ENCODE results near the gene ZNF142. TPM values are rescaled to one million over a fixed set of nuclear protein-coding genes. Genes with fewer than 3 reads are reported as not detected.

The ZNF142 gene
- total RNA-seq, 1 donor from 2014 or later = 28.0 TPM

- Histone ChIP-seq H4K20me1 (ENCODE audit: insufficient read depth, low read length) (no peaks in the 10 kb centered on the region), H3K9me3 (ENCODE audit: insufficient read depth, low read depth, low read length) (no peaks in the 10 kb centered on the region), H3K9ac (ENCODE audit: low read length) (no peak overlapping the region), H3K4me1 (ENCODE audit: insufficient read depth, low read length) (peaks cover 6% of the 10 kb centered on the region), H3K4me3 (ENCODE audit: insufficient read depth, low read depth, low read length) (no peak overlapping the region), H3K27me3 (ENCODE audit: insufficient read depth, low read length) (no peaks in the 10 kb centered on the region), H3K79me2 (ENCODE audit: insufficient read depth, low read length) (no peaks in the 10 kb centered on the region), H3K27ac (ENCODE audit: low read depth, low read length) (no peak overlapping the region), H3K36me3 (ENCODE audit: insufficient read depth, low read length) (no peaks in the 10 kb centered on the region), H2AFZ (ENCODE audit: low read depth, low read length) (no peak overlapping the region), H3K4me2 (ENCODE audit: low read length) (no peak overlapping the region)
- H3K36me3 Mint-ChIP-seq (ENCODE audit: low read depth, unreplicated experiment) = peaks cover 6% of the 10 kb centered on the region
- DNase-seq (ENCODE audit: low read depth) (no peak), FAIRE-seq (no peak)
- H3K27ac Mint-ChIP-seq (ENCODE audit: unreplicated experiment) = no peak overlapping the region
- H3K9me3 Mint-ChIP-seq (ENCODE audit: unreplicated experiment) = peaks cover 1% of the 10 kb centered on the region
- peaks cover 4% of the 10 kb centered on the region for H3K27me3 Mint-ChIP-seq (ENCODE audit: low read depth, unreplicated experiment)
- H3K4me1 Mint-ChIP-seq (ENCODE audit: low read depth, unreplicated experiment) = peaks cover 5% of the 10 kb centered on the region
- TF ChIP-seq, protein P1, sequence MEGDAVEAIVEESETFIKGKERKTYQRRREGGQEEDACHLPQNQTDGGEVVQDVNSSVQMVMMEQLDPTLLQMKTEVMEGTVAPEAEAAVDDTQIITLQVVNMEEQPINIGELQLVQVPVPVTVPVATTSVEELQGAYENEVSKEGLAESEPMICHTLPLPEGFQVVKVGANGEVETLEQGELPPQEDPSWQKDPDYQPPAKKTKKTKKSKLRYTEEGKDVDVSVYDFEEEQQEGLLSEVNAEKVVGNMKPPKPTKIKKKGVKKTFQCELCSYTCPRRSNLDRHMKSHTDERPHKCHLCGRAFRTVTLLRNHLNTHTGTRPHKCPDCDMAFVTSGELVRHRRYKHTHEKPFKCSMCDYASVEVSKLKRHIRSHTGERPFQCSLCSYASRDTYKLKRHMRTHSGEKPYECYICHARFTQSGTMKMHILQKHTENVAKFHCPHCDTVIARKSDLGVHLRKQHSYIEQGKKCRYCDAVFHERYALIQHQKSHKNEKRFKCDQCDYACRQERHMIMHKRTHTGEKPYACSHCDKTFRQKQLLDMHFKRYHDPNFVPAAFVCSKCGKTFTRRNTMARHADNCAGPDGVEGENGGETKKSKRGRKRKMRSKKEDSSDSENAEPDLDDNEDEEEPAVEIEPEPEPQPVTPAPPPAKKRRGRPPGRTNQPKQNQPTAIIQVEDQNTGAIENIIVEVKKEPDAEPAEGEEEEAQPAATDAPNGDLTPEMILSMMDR (IDR thresholded peaks at IDR 0.05; ENCODE audit: insufficient read depth, low read depth, low read length) = no peak
- TF ChIP-seq EZH2 (IDR thresholded peaks at IDR 0.05; ENCODE audit: insufficient read depth, low read length) = no peak
- H3K4me3 Mint-ChIP-seq (ENCODE audit: unreplicated experiment) = no peak overlapping the region
These were observed 31.5 kb downstream of the ZNF142 start for GRCh38 chr2:218627939-218628338.

DNA sequence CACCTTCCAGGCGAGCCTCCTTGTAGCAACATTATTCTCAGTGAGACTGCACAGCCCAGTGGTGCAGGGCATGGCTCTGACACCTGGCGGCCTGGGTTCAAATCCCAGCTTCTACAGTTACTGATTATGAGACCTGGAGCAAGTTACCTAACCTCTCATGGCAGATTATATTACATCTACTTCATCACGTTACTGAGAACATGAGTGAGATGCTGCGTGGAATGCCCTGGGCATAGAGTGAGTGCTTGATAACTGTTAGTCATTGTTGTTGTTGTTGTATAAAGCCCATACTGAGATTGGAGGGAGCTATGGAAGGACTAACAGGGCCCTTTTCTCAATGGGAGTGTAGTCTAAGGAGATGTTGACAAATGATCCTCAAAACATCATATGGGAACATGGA lies 33.1 kb downstream of the ZNF142 start:
- peaks cover 8% of the 10 kb centered on the region for H3K4me1 Mint-ChIP-seq (ENCODE audit: low read depth, unreplicated experiment)
- TF ChIP-seq EZH2 (IDR thresholded peaks at IDR 0.05; ENCODE audit: insufficient read depth, low read length) = no peak
- TF ChIP-seq, protein P1 (IDR thresholded peaks at IDR 0.05; ENCODE audit: insufficient read depth, low read depth, low read length) = no peak
- Histone ChIP-seq H2AFZ (ENCODE audit: low read depth, low read length) (no peak overlapping the region), H3K27me3 (ENCODE audit: insufficient read depth, low read length) (no peaks in the 10 kb centered on the region), H3K9me3 (ENCODE audit: insufficient read depth, low read depth, low read length) (no peaks in the 10 kb centered on the region), H3K79me2 (ENCODE audit: insufficient read depth, low read length) (no peaks in the 10 kb centered on the region), H3K9ac (ENCODE audit: low read length) (no peak overlapping the region), H3K36me3 (ENCODE audit: insufficient read depth, low read length) (no peaks in the 10 kb centered on the region), H3K27ac (ENCODE audit: low read depth, low read length) (no peak overlapping the region), H3K4me2 (ENCODE audit: low read length) (no peak overlapping the region), H3K4me3 (ENCODE audit: insufficient read depth, low read depth, low read length) (no peak overlapping the region), H3K4me1 (ENCODE audit: insufficient read depth, low read length) (peaks cover under 1% of the 10 kb centered on the region), H4K20me1 (ENCODE audit: insufficient read depth, low read length) (no peaks in the 10 kb centered on the region)
- DNase-seq (ENCODE audit: low read depth) (no peak), FAIRE-seq (no peak)
- peaks cover 1% of the 10 kb centered on the region for H3K9me3 Mint-ChIP-seq (ENCODE audit: unreplicated experiment)
- peaks cover 4% of the 10 kb centered on the region for H3K27me3 Mint-ChIP-seq (ENCODE audit: low read depth, unreplicated experiment)
- H3K4me3 Mint-ChIP-seq (ENCODE audit: unreplicated experiment) = no peak overlapping the region
- no peak overlapping the region for H3K27ac Mint-ChIP-seq (ENCODE audit: unreplicated experiment)
- H3K36me3 Mint-ChIP-seq (ENCODE audit: low read depth, unreplicated experiment) = peaks cover 6% of the 10 kb centered on the region

- no peak overlapping the region for H2AFZ ChIP-seq (ENCODE audit: low read depth, low read length)
- no peak for FAIRE-seq
- peaks cover 8% of the 10 kb centered on the region for H3K4me1 Mint-ChIP-seq (ENCODE audit: low read depth, unreplicated experiment)
- H3K4me1 ChIP-seq (ENCODE audit: insufficient read depth, low read length) = no peaks in the 10 kb centered on the region
- H3K36me3 Mint-ChIP-seq (ENCODE audit: low read depth, unreplicated experiment) = peaks cover 8% of the 10 kb centered on the region
- H4K20me1 ChIP-seq (ENCODE audit: insufficient read depth, low read length) = no peaks in the 10 kb centered on the region
- H3K9me3 ChIP-seq (ENCODE audit: insufficient read depth, low read depth, low read length) = no peaks in the 10 kb centered on the region
- peaks cover 1% of the 10 kb centered on the region for H3K9me3 Mint-ChIP-seq (ENCODE audit: unreplicated experiment)
- no peak overlapping the region for H3K4me3 ChIP-seq (ENCODE audit: insufficient read depth, low read depth, low read length)
- no peaks in the 10 kb centered on the region for H3K27me3 ChIP-seq (ENCODE audit: insufficient read depth, low read length)
- H3K79me2 ChIP-seq (ENCODE audit: insufficient read depth, low read length) = no peaks in the 10 kb centered on the region
- H3K9ac ChIP-seq (ENCODE audit: low read length) = no peak overlapping the region
- H3K27ac ChIP-seq (ENCODE audit: low read depth, low read length) = no peak overlapping the region
- H3K27ac Mint-ChIP-seq (ENCODE audit: unreplicated experiment) = no peak overlapping the region
- no peak overlapping the region for H3K4me2 ChIP-seq (ENCODE audit: low read length)
- TF ChIP-seq EZH2 (IDR thresholded peaks at IDR 0.05; ENCODE audit: insufficient read depth, low read length) = no peak
- TF ChIP-seq, protein P1 (IDR thresholded peaks at IDR 0.05; ENCODE audit: insufficient read depth, low read depth, low read length) = no peak
- no peak for DNase-seq (ENCODE audit: low read depth)
- peaks cover 3% of the 10 kb centered on the region for H3K27me3 Mint-ChIP-seq (ENCODE audit: low read depth, unreplicated experiment)
- no peak overlapping the region for H3K4me3 Mint-ChIP-seq (ENCODE audit: unreplicated experiment)
- no peaks in the 10 kb centered on the region for H3K36me3 ChIP-seq (ENCODE audit: insufficient read depth, low read length)
These were observed 36.1 kb downstream of the ZNF142 start for GRCh38 chr2:218623366-218623705.
